ENCODE results near the gene FDXR.

FDXR gene

DNA sequence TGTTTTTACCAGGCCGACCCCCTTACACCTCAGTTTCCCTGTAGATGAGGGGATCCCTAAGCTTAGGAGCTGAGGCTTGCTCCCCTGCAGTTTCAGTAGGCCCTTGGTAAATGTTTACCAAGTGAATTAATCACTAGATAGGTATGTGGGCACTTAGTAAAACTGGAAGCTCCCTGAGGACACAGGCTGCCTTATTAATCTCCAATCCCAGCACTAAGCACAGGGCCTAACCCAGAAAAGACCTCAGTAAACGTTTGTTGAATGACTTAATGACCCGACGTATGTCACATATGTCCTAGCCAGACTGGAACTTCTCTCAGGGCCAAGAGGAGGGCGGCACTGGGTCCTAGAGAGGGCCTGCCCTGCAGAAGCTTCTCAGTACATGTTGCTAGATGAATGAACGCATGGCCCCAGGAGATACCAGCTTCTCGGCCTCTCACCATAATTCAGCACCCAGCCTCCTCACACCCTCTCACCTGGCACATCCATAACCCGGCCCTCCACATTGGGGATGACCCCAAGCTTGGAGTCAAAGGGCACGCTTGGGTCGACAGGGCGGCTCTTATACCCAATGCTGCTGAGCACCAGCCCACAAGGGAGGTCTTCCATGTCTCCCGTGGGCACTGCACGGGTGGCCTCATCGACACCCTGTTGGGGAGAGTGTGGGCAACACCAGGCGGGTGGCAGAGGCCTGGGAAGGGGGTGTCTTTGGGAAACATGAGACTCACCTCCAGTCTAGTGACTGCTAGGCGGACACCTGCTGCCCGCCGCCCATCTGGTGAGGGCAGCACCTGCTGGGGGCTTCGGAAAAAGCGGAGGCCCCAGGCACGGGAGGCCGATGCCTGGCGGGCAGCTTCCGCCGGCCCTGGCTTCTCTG is 9.1 kb downstream of the FDXR start:
- TF ChIP-seq, protein P1, sequence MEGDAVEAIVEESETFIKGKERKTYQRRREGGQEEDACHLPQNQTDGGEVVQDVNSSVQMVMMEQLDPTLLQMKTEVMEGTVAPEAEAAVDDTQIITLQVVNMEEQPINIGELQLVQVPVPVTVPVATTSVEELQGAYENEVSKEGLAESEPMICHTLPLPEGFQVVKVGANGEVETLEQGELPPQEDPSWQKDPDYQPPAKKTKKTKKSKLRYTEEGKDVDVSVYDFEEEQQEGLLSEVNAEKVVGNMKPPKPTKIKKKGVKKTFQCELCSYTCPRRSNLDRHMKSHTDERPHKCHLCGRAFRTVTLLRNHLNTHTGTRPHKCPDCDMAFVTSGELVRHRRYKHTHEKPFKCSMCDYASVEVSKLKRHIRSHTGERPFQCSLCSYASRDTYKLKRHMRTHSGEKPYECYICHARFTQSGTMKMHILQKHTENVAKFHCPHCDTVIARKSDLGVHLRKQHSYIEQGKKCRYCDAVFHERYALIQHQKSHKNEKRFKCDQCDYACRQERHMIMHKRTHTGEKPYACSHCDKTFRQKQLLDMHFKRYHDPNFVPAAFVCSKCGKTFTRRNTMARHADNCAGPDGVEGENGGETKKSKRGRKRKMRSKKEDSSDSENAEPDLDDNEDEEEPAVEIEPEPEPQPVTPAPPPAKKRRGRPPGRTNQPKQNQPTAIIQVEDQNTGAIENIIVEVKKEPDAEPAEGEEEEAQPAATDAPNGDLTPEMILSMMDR (IDR thresholded peaks at IDR 0.05; ENCODE audit: insufficient read depth, low read depth, low read length, missing control alignments): no peak
- DNase-seq (ENCODE audit: low read depth): no peak
- H3K4me3 ChIP-seq (ENCODE audit: low read depth, low read length): no peak overlapping the region

DNA sequence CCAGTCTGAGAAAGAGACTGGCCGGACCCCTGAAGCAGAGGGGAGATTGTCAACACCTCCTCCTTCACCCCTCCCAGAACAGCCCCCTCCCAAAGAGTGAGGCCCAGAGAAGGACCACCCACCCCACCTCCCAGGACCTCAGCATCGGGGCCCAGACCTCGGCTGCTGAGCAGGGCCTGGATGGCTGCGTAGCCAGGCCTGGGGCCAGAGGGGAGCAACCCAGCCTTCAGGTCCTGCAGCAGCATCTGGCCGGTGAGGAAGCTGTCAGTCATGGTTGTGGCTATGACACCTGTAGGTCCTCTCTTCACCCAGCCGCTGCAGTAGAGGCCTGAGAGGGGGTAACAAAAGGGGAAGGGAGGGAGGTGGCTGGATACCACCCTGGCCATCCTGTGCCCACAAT is 9.9 kb downstream of the FDXR start:
- TF ChIP-seq, protein P1 (IDR thresholded peaks at IDR 0.05; ENCODE audit: insufficient read depth, low read depth, low read length, missing control alignments): no peak
- DNase-seq (ENCODE audit: low read depth): no peak
- no peak overlapping the region for H3K4me3 ChIP-seq (ENCODE audit: low read depth, low read length)

DNA sequence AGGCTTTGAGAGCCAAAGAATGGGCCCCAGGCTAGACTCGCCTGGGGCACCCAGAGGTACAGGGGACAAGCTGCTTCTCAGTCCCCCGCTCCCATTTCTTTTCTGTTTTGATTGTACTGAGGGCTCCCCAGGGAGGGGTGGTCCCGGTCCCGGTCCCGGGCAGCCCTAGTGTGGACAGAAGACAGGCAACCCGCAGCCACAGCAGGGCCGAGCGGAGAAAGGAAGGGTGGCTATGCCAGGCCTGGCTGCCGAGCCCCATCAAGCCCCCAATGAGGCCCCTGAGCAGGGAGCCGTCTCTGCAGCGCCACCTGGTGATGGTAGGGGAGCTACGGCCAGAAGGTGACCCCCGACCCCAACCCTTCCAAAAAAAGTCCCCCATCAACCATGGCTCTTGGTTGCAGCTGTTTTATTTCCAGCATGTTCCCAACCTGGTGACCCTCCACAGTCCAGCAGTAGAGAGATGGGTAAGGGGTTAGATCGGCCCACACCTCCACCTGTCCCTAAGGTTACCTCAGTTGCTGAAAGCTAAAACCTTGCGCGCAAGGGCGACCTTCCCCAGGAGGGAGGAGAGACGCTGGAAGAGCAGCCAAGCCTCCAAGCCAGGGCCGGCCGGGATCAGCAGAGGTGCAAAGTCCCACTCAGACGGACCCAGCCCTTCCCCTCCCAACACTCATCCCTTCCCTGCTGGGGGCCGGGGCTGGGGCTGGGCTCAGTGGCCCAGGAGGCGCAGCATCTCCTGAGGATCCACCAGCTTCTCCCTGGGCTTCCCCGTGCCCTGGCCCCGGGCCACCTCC is 10.5 kb downstream of the FDXR start:
- TF ChIP-seq, protein P1 (IDR thresholded peaks at IDR 0.05; ENCODE audit: insufficient read depth, low read depth, low read length, missing control alignments): peak; percentile 70
- DNase-seq (ENCODE audit: low read depth): peak; percentile 51
- no peak overlapping the region for H3K4me3 ChIP-seq (ENCODE audit: low read depth, low read length)

DNA sequence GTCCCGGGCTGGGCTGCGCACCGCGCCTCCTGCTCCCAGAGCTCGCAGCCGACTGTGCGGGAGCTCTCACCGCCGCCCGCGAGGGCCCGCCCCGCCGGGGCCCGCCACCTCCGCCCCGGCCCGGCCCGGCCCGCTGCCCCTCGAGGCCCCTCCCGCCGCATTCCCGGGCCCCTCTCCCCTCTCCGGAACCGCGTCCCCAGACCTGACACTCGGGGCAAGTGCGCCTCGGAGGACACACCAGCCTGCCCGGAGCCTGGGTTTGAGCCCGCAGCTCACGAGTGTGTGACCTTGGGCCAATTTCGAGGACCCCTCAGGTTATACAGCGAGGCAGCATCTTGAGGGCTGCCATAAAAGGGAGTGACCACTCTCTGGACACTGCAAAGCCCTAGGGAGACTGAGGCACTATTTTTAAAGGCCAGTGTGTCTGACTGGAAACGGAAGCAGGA is 11.1 kb downstream of the FDXR start:
- TF ChIP-seq, protein P1 (IDR thresholded peaks at IDR 0.05; ENCODE audit: insufficient read depth, low read depth, low read length, missing control alignments): no peak
- no peak for DNase-seq (ENCODE audit: low read depth)
- no peak overlapping the region for H3K4me3 ChIP-seq (ENCODE audit: low read depth, low read length)

DNA sequence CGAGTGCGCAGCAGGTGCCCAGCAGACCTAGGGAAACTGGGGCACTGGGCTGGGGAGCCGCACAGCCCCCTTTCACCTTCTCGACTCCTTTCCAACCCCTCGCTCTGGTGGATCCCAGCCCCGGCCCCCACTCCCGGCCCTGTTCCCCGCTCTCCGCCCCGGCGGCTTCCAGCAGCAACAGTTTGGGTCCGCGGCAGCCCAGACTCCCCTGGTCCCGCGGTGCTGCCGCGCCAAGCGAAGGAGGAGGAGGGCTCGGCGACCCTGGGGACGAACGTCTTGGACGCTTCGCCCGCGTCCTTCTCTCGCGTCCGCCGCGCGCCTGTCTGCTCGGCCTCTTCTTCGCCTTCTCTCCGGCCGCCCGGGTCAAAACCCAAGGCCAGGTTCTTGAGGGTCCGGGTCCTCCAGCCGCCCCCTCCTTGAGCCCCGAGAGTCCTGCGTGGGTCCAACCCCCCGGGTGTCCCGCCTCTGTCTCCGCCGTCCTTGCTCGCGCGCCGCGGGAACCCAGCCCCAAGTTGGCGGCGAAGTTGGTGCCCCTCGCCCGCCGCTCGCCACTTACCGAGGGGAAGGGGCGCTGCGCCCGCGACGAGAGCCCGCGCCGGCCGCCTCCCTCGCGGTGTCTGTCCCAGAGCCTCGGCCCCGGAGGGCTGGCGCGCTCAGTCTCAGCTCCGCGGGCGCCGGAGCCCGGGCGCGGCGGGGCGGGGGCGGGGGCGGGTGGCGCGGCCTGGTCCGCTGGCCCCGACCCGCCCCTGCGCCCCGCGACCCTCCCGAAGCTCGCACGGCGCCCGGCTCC is 11.7 kb downstream of the FDXR start:
- DNase-seq (ENCODE audit: low read depth): no peak
- TF ChIP-seq, protein P1 (IDR thresholded peaks at IDR 0.05; ENCODE audit: insufficient read depth, low read depth, low read length, missing control alignments): no peak
- no peak overlapping the region for H3K4me3 ChIP-seq (ENCODE audit: low read depth, low read length)

DNA sequence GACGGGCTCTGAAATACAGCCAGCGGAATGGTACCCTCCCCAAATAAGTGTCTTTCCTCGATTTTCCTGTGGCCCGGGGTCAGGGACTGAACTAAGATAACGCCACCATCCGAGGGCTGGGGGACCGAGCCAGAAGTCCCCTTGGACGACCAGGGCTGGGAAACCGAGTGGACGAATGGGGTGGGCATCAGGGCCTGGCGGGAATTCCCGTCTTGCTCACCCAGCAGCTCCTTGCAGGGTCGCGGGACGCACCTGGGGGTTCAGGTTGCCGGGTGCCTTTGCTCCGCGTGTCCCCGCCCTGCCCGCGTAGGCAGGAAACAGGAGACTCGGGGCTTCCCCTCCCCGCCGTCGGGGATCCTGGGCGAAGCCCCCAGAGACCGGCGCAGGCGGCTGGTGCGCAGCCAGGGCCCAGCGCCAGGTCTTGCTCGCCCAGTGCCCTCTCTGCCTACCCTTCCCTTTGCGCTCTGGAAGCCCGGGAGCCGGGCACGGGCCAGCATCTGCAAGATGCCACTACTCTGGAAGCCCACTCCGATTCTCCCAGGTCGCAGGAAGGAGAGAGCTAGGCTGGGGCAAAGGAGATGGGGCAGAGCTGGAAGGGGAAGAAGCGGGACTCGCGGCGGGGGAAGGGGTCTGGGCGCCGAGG is 12.4 kb downstream of the FDXR start:
- no peak for DNase-seq (ENCODE audit: low read depth)
- TF ChIP-seq, protein P1 (IDR thresholded peaks at IDR 0.05; ENCODE audit: insufficient read depth, low read depth, low read length, missing control alignments): no peak
- no peak overlapping the region for H3K4me3 ChIP-seq (ENCODE audit: low read depth, low read length)

All from GM12865 (cell line).